Epithelial cell of esophagus (primary cell): ENCODE measurements around the gene RICTOR.
"Not testable (repeated sequence)": the region's sequence is repeated elsewhere in the genome, so short reads cannot be mapped to it uniquely, and the experiment has no call there.

ENCODE experiments used
- DNase-seq: peaks from one replicate; pipeline ENCODE4 v3.0.0; 2010; ENCODE audit warnings: low read depth
- H3K4me3 ChIP-seq: 2 replicates; pipeline ENCODE4 v1.5.1; 2011; ENCODE audit warnings: mild to moderate bottlenecking, low read length, control low read depth
- TF ChIP-seq, protein P1 (sequence below): IDR thresholded peaks from 2 replicates; pipeline ENCODE4 v1.5.1; 2011; ENCODE audit warnings: low read depth, mild to moderate bottlenecking, low read length, control low read depth, inconsistent platforms; ENCODE audit not compliant: insufficient read depth; ENCODE audit errors: missing control alignments

RICTOR gene

DNA sequence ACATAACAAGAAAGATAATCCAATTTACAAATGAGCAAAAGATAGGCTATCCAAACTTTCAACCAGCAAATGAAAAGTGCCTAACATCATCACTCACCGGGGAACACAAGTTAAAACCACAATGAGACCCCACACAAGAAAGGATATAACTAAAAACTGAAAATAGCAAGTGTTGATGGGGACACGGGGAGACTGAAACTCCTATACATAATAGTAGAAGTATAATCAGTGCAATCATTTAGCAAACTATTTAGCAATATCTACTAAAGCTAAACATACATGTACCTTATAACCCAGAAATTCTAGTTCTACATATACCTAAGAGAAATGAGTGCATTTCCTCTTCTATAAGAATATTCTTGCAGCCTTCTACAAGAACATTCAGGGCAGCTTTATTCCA, 72.5 kb downstream of the RICTOR start:
- TF ChIP-seq, protein P1, sequence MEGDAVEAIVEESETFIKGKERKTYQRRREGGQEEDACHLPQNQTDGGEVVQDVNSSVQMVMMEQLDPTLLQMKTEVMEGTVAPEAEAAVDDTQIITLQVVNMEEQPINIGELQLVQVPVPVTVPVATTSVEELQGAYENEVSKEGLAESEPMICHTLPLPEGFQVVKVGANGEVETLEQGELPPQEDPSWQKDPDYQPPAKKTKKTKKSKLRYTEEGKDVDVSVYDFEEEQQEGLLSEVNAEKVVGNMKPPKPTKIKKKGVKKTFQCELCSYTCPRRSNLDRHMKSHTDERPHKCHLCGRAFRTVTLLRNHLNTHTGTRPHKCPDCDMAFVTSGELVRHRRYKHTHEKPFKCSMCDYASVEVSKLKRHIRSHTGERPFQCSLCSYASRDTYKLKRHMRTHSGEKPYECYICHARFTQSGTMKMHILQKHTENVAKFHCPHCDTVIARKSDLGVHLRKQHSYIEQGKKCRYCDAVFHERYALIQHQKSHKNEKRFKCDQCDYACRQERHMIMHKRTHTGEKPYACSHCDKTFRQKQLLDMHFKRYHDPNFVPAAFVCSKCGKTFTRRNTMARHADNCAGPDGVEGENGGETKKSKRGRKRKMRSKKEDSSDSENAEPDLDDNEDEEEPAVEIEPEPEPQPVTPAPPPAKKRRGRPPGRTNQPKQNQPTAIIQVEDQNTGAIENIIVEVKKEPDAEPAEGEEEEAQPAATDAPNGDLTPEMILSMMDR, result no peak
- DNase-seq, result no peak
- H3K4me3 ChIP-seq, result no peak overlapping the region

DNA sequence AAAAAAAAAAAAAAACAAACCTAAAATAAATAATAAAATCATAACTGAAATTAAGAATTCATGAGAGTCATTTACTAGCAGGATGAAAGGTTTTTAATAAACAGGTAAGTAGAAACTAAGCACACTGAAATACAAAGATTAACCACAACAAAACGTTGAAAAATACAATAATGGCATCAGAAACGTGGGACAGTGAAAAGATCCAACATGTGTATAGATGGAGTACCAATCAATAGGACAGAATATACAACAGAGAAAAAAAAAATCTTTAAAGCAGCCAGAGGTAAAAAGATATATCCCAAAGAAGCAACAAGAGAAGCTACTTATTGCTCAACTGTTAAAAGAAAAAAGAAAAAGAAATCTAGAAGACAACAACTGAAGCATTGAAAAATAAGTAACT, 75.2 kb downstream of the RICTOR start:
- no peak for DNase-seq
- TF ChIP-seq, protein P1, result no peak
- H3K4me3 ChIP-seq, result no peak overlapping the region

GRCh38 chr5:38997591-38997990, 76.6 kb downstream of the RICTOR start:
- TF ChIP-seq, protein P1, result no peak
- H3K4me3 ChIP-seq, result no peak overlapping the region
- DNase-seq, result no peak

DNA sequence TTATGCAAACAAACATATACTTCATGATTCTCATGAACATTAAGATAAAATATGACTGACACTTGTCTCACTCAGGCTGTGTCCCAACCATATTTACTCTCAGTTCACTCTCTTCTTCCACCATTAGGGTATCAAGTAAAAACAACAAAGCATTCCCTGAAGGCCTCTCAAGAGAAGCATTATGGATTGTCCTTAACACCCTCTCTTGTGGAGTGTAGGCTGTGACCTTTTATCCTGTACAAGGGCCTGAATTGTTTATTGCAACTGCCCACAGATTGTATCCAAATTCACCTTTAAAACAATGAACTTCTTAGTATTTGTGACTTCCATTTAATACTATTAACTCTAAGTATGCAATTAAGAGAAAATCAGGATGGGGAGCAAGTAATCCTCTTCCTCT, 78.1 kb downstream of the RICTOR start:
- no peak overlapping the region for H3K4me3 ChIP-seq
- TF ChIP-seq, protein P1, result no peak

GRCh38 chr5:38994324-38994927, 79.8 kb downstream of the RICTOR start:
- no peak overlapping the region for H3K4me3 ChIP-seq
- TF ChIP-seq, protein P1, result peak; percentile 57
- peak; percentile 67 for DNase-seq

More for the DNA sequence above, 78.1 kb downstream of the RICTOR start:
- DNase-seq, result no peak

GRCh38 chr5:38989974-38990719, 84.1 kb downstream of the RICTOR start:
- not testable (repeated sequence) for DNase-seq, H3K4me3 ChIP-seq

DNA sequence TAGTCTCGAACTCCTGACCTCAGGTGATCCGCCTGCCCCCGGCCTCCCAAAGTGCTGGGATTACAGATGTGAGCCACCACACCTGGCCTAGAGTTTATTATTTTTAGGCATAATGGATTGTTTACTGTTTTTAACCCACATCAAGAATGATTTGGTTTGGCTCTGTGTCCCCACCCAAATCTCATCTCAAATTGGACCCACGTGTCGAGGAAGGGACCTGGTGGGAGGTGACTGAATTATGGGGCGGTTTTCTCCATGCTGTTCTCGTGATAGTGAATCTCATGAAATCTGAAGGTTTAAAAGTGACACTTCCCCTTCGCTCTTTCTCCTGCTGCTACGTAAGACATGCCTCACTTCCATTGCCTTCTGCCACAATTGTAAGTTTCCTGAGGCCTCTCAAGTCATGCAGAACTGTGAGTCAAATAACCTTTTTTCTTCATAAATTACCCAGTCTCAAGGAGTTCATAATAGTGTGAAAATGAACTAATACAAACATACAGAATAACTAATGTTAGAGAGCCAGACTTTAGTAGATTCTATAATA, 88.2 kb downstream of the RICTOR start:
- H3K4me3 ChIP-seq, result no peak overlapping the region
- TF ChIP-seq, protein P1, result no peak
- no peak for DNase-seq
